ENCODE results near the gene WWOX.

WWOX gene

DNA sequence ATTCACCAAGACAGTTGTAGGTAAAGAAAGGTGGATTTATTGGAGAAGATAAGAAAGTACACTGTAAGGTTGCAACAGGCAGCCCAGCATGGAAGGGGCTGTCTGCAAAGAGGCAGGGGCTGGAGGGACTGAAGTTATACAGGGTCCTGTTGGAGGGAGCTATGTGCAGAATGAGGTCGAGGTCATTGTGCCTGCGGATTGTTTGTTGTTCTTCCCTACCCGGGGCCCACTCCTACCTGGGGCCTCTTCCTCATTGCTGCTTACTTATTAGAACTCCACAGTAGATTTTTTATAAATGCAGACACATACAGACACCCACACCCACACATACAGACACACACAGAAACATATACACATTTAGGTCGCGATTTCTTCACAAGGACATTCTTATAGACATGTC lies 1034.8 kb downstream of the WWOX start:
- H2AFZ ChIP-seq (ENCODE audit: low read depth): no peak overlapping the region
- H3K27ac ChIP-seq: no peak overlapping the region
- no peak overlapping the region for H3K9ac ChIP-seq
- no peaks in the 10 kb centered on the region for H3K27me3 ChIP-seq (ENCODE audit: insufficient read depth, low read depth)
- no peaks in the 10 kb centered on the region for H4K20me1 ChIP-seq (ENCODE audit: insufficient read depth)
- H3K4me1 ChIP-seq (ENCODE audit: low read depth, poor library complexity, severe bottlenecking): no peaks in the 10 kb centered on the region
- TF ChIP-seq CTCF (conservative IDR thresholded peaks at IDR 0.05; ENCODE audit: low read depth, low read length): no peak
- no peaks in the 10 kb centered on the region for H3K36me3 ChIP-seq (ENCODE audit: insufficient read depth)
- no peak overlapping the region for H3K4me2 ChIP-seq
- no peaks in the 10 kb centered on the region for H3K79me2 ChIP-seq (ENCODE audit: insufficient read depth, low read depth)
- no peak overlapping the region for H3K4me3 ChIP-seq (IDR thresholded peaks at IDR 0.05; ENCODE audit: insufficient read depth, low read depth, low read length)

DNA sequence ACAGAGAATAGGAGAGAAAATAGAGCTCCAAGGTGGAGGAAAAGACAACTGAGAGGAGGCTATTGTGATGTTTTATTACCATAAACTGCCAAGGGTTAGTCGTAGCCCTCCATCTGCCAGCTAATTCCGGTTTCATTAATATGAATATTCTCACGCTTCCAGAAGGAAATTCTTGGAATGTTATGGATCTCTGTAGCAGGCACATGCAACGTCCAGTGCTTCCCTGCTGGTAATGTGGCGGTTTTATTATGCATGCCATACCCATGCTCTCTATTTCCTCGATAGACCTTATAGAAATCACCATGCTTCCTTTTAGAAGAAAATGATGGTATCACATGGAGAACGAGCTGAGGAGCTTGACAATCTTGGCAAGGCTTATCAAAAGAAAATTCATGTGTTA lies 1037.5 kb downstream of the WWOX start:
- TF ChIP-seq CTCF (conservative IDR thresholded peaks at IDR 0.05; ENCODE audit: low read depth, low read length): no peak
- no peaks in the 10 kb centered on the region for H3K79me2 ChIP-seq (ENCODE audit: insufficient read depth, low read depth)
- no peak overlapping the region for H2AFZ ChIP-seq (ENCODE audit: low read depth)
- no peaks in the 10 kb centered on the region for H3K27me3 ChIP-seq (ENCODE audit: insufficient read depth, low read depth)
- no peak overlapping the region for H3K4me2 ChIP-seq
- no peak overlapping the region for H3K4me3 ChIP-seq (IDR thresholded peaks at IDR 0.05; ENCODE audit: insufficient read depth, low read depth, low read length)
- no peaks in the 10 kb centered on the region for H3K4me1 ChIP-seq (ENCODE audit: low read depth, poor library complexity, severe bottlenecking)
- no peak overlapping the region for H3K9ac ChIP-seq
- H3K36me3 ChIP-seq (ENCODE audit: insufficient read depth): no peaks in the 10 kb centered on the region
- H3K27ac ChIP-seq: no peak overlapping the region
- no peaks in the 10 kb centered on the region for H4K20me1 ChIP-seq (ENCODE audit: insufficient read depth)

DNA sequence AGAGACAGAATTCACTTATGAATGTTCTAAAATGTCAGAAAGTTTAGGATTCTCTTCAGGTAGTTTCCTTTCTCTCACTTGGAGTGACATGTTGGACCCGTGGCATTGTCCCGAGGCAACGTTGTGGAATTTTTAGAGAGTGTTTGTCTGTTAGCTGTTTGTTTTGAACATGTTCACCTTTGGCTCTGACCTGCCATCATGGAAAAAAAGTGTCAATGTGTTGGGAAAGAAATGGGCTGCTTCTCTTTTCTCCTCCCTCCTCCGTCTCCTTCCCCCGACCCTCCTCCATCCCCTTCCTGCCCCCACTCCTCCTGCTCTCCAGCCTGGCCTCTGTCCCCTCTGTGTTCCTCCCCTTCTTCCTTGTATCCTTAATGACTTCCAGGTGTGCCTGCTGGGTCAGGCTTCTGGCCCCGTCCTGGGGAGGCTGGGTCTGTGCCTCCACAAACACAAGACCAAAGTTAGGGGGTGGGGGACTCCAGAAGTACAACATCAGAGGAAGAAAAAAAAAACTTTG lies 1038.0 kb downstream of the WWOX start:
- no peak overlapping the region for H3K4me3 ChIP-seq (IDR thresholded peaks at IDR 0.05; ENCODE audit: insufficient read depth, low read depth, low read length)
- H3K27ac ChIP-seq: no peak overlapping the region
- H3K36me3 ChIP-seq (ENCODE audit: insufficient read depth): no peaks in the 10 kb centered on the region
- H2AFZ ChIP-seq (ENCODE audit: low read depth): no peak overlapping the region
- no peaks in the 10 kb centered on the region for H4K20me1 ChIP-seq (ENCODE audit: insufficient read depth)
- H3K79me2 ChIP-seq (ENCODE audit: insufficient read depth, low read depth): no peaks in the 10 kb centered on the region
- no peak for TF ChIP-seq CTCF (conservative IDR thresholded peaks at IDR 0.05; ENCODE audit: low read depth, low read length)
- H3K9ac ChIP-seq: no peak overlapping the region
- H3K27me3 ChIP-seq (ENCODE audit: insufficient read depth, low read depth): no peaks in the 10 kb centered on the region
- no peaks in the 10 kb centered on the region for H3K4me1 ChIP-seq (ENCODE audit: low read depth, poor library complexity, severe bottlenecking)
- no peak overlapping the region for H3K4me2 ChIP-seq

DNA sequence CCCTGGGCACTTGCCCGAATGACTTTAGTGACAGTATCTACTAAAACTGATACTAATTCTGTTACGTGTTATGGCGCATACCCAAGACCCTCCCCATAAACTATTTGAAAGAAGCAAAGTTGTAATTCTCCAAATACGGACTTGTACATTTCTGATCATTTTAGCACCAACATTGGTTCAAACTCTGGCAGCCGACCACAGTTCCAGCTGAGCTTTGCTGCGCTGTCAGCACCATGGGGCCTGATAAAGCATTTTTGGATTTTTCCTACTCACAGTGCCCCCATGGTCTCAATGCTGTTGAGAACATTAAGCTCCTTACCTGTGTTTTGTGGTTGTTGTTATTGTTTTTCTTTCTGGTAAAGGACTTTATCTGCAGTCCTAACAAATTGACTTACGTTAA lies 1040.3 kb downstream of the WWOX start:
- no peaks in the 10 kb centered on the region for H4K20me1 ChIP-seq (ENCODE audit: insufficient read depth)
- H3K36me3 ChIP-seq (ENCODE audit: insufficient read depth): no peaks in the 10 kb centered on the region
- H3K4me2 ChIP-seq: no peak overlapping the region
- H3K79me2 ChIP-seq (ENCODE audit: insufficient read depth, low read depth): no peaks in the 10 kb centered on the region
- no peak overlapping the region for H3K27ac ChIP-seq
- no peak for TF ChIP-seq CTCF (conservative IDR thresholded peaks at IDR 0.05; ENCODE audit: low read depth, low read length)
- no peak overlapping the region for H3K9ac ChIP-seq
- no peaks in the 10 kb centered on the region for H3K4me1 ChIP-seq (ENCODE audit: low read depth, poor library complexity, severe bottlenecking)
- no peak overlapping the region for H3K4me3 ChIP-seq (IDR thresholded peaks at IDR 0.05; ENCODE audit: insufficient read depth, low read depth, low read length)
- H2AFZ ChIP-seq (ENCODE audit: low read depth): no peak overlapping the region
- H3K27me3 ChIP-seq (ENCODE audit: insufficient read depth, low read depth): no peaks in the 10 kb centered on the region

Data from KMS-11 (cell line).